ENCODE measurements around the gene TMPRSS6.
A peak's percentile ranks its signal among the peaks of the same experiment; 100 is the strongest.
"Not testable (repeated sequence)": the region's sequence is repeated elsewhere in the genome, so short reads cannot be mapped to it uniquely, and the experiment has no call there.

TMPRSS6 gene

GRCh38 chr22:37084385-37084784 lies 25.1 kb downstream of the TMPRSS6 start:
- DNase-seq = no peak

GRCh38 chr22:37083914-37084313 lies 25.6 kb downstream of the TMPRSS6 start:
- DNase-seq = no peak

- no peak for DNase-seq
Observed at GRCh38 chr22:37082251-37082873, 27.2 kb downstream of the TMPRSS6 start.

DNA sequence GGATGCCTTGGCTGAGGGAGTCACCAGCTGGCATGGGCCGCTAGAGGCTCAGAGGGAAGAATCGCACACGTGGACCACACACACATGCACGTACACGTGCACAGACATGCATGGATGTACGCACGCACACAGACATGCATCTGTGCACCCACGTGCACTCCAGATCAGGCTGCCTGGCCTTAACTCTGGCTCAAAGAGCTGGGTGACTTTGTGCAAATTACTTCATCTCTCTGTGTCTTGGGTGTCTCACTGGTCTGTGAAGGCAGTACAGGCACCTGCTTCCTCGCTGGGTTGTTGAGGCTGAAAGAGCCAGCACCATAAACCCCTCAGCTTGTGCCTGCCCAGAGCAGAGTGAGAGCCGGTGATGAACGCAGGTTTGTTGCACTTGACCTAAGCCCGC lies 28.7 kb downstream of the TMPRSS6 start:
- no peak for DNase-seq

- no peak for DNase-seq
Observed at GRCh38 chr22:37080438-37080837, 29.1 kb downstream of the TMPRSS6 start.

DNA sequence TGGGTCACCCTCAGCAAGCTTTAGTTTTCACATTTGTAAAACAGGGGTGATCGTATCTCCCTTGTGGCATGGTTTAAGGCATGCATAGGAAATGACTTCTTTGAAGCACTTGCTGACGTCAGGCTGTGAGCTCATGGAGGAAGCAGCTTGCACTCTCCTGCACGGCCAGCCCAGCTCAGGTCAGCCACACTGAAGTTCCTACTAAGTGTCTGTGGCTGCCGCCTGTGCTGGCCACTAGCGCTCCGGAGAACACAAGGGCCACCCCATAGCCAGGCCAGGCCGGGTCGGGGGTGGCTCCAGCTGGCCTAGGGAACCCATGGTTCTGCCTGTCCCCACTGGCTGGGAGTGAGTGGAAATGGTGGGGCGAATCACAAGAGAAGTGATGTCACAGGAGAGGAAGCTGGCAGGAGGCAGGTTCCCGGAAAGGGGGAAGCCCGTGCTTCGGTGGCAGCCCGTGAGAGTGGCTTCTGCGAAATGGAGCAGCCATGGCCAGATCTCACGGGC lies 29.8 kb downstream of the TMPRSS6 start:
- peak; percentile 81 for DNase-seq

GRCh38 chr22:37079158-37079557 lies 30.4 kb downstream of the TMPRSS6 start:
- no peak for DNase-seq

GRCh38 chr22:37077802-37078448 lies 31.6 kb downstream of the TMPRSS6 start:
- peak; percentile 88 for DNase-seq

DNA sequence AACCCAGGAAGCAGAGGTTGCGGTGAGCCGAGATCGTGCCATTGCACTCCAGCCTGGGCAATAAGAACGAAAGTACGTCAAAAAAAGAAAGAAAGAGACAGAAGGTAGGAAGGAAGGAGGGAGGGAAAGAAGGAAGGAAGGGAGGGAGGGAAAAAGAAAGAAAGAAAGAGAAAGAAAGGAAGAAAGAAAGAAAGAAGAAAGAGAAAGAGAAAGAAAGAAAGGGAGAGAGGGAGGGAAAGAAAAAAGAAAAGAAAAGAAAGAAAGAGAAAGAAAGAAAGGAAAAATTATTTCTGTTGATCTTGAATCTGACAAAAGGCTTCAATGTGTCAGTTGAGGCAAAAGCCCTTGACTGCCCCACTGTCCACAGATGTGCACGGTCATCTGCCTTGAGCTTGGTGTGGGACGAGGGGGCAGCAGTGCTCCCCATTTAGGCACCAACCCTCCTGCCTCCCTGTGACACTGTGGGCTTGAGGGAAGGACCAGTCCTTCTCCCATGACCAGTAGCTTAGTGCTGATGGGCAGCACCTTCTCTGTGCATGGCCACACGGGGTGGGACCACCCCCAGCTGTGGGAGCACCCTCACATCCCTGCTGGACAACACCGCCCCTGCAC lies 33.6 kb downstream of the TMPRSS6 start:
- DNase-seq = no peak

DNA sequence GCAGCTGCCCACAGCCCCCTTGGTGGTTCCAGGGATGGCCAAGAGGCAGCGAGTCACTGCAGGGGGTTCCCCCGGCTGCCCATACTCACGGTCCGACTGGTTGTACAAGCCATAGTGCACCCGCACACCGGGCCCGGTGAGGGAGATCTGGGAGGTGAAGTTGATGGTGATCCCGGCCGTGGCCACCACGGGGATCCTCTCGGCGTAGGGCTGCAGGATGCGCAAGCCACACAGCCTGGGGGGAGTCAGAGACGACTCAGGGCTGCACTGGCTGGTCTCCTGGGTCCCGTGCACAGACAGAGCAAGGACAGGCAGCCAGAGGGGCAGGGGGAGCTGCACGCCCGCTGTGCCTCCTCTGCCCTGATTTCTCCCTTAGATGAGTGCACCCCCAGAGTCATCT lies 34.5 kb downstream of the TMPRSS6 start:
- no peak for DNase-seq

DNA sequence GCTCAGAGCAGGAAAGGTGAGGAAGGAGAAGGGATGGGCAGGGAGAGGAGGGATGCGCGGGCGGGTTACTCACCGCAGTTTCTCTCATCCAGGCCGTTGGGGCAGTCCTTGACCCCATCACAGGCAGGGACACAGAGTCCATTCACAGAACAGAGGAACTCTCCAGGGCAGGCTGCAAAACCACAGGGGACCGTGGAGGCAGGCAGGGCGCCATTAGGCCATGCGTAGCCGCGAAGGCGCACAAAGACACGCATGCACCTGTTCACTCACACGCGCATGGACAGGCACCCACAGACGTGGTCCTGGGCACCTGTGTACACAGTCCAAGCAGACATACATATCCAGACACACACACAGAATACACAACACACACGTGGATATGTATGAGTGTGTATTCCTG lies 35.0 kb downstream of the TMPRSS6 start:
- no peak for DNase-seq

- DNase-seq = no peak
Observed at GRCh38 chr22:37072673-37073072, 36.8 kb downstream of the TMPRSS6 start.

- not testable (repeated sequence) for DNase-seq
Observed at GRCh38 chr22:37071850-37072592, 37.5 kb downstream of the TMPRSS6 start.

DNA sequence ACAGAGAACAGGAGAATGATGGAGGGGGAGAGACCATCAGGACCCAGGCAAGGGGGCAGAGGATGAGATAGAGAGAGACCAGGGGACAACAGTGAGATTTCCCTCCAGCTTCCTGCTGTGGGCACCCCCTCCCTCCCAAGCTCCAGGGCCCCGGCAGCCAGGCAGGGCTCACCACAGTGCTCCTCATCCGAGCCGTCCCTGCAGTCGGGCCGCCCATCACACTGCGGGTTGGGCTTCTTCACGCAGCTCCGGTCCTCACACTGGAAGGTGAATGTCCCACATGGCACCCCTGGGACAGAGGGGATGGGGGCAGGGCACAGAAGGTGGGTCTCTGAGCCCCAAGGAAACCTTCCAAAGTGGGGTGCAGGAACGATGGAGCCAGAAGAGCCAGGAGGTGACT lies 38.8 kb downstream of the TMPRSS6 start:
- no peak for DNase-seq

GRCh38 chr22:37070334-37070733 lies 39.2 kb downstream of the TMPRSS6 start:
- no peak for DNase-seq

- DNase-seq = no peak
Observed at GRCh38 chr22:37069719-37070118, 39.8 kb downstream of the TMPRSS6 start.

DNA sequence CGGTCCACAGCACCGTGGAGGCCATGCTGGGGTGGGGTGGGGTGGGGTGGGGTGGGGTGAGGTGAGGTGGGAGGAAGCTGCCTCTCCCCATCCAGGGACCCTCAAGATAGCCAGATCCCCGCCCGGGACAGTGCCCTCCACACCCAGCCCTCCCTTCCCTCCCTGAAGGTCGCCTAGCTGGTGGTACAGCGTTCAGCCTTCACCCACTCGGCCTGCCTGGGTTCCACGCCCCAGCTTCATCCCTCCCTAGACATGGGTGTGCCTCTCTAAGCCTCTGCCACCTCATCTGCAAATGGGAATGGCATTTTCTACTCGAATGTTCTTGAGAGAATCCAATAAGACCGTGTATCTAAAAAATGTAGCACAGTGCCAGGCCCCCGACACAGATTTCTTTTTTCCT lies 40.2 kb downstream of the TMPRSS6 start:
- DNase-seq = no peak

DNA sequence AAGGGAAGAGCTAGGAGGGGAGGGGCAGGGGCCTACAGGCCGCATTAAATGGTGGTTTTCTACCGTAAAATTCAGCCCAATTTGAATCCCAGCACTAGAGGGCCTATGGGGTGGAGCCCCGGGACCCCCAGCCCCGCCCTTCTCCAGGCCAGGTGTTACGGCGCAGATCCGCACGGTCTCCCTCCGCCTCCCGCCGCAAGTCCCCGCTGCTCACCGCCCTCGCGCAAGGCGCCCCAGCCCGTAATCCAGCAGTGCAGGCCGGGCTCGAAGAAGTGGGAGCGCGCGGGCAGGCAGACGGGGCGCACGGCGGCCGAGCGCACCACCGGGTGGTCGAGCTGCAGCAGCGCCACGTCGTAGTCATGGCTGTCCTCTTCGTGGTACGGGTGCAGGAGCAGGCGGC lies 40.7 kb downstream of the TMPRSS6 start:
- no peak for DNase-seq

- DNase-seq = no peak
Observed at GRCh38 chr22:37067428-37067827, 42.1 kb downstream of the TMPRSS6 start.

GRCh38 chr22:37065961-37066360 lies 43.6 kb downstream of the TMPRSS6 start:
- DNase-seq = no peak

GRCh38 chr22:37065180-37065579 lies 44.3 kb downstream of the TMPRSS6 start:
- DNase-seq = no peak

DNA sequence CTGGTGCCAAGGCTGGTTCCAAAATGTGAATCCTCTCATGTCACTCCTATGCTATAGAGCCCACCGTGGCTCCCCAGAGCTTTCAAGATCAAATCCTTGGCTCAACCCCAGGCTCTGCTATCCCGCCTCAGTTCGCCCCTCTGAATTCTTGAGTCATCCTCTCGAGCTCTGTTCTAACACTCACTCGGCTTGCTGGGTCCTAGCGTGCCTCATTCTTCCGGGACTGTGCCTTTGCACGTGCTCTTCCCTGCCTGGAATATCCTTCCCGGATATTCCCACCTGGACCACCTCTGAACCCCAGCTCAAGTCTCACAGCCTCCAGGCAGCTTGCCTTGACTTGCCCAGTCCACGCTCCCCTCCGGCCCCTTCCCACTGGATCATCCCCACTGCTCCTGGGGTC lies 45.0 kb downstream of the TMPRSS6 start:
- no peak for DNase-seq
